GM10266 (cell line): ENCODE measurements around the gene CPNE1.
A peak's percentile ranks its signal among the peaks of the same experiment; 100 is the strongest.

Experiments used
- DNase-seq: peaks from one replicate; pipeline ENCODE4 v3.0.0; 2012; ENCODE audit errors: extremely low spot score
- TF ChIP-seq, protein P1 (sequence below): IDR thresholded peaks from 2 replicates; pipeline ENCODE4 v1.5.1; 2012; ENCODE audit warnings: mild to moderate bottlenecking, low read depth; ENCODE audit not compliant: control insufficient read depth, insufficient read depth; ENCODE audit errors: missing control alignments

The CPNE1 gene

DNA sequence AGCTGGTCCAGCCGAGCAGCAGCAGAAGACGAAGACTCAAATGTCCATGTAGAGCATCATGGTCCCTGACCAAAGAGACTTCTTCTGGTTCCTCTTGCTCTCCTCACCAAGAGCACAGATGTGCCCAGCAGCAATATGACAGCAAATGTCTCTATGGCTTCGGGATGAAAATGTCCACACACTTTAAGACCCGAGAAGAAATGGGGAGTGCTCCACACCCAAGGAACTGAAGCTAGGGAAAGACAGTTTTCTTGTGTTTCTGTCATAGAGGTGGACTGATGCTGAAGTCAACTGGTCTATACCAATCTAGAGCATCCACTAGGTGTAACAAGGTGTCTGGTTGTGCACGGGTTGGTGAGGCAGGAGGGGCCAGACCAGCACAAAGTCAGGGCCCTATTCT is 4.5 kb upstream of the CPNE1 start:
- TF ChIP-seq, protein P1, sequence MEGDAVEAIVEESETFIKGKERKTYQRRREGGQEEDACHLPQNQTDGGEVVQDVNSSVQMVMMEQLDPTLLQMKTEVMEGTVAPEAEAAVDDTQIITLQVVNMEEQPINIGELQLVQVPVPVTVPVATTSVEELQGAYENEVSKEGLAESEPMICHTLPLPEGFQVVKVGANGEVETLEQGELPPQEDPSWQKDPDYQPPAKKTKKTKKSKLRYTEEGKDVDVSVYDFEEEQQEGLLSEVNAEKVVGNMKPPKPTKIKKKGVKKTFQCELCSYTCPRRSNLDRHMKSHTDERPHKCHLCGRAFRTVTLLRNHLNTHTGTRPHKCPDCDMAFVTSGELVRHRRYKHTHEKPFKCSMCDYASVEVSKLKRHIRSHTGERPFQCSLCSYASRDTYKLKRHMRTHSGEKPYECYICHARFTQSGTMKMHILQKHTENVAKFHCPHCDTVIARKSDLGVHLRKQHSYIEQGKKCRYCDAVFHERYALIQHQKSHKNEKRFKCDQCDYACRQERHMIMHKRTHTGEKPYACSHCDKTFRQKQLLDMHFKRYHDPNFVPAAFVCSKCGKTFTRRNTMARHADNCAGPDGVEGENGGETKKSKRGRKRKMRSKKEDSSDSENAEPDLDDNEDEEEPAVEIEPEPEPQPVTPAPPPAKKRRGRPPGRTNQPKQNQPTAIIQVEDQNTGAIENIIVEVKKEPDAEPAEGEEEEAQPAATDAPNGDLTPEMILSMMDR: no peak
- DNase-seq: no peak

DNA sequence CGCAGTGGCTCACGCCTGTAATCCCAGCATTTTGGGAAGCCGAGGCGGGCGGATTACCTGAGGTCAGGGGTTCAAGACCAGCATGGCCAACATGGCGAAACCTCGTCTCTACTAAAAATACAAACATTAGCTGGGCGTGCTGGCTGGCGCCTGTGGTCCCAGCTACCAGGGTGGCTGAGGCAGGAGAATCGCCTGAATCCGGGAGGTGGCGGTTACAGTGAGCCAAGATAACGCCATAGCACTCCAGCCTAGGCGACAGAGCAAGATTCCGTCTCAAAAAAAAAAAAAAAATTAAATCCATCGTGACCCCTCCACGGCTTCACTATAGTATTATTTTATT is 1.2 kb upstream of the CPNE1 start:
- DNase-seq: no peak
- TF ChIP-seq, protein P1: no peak

DNA sequence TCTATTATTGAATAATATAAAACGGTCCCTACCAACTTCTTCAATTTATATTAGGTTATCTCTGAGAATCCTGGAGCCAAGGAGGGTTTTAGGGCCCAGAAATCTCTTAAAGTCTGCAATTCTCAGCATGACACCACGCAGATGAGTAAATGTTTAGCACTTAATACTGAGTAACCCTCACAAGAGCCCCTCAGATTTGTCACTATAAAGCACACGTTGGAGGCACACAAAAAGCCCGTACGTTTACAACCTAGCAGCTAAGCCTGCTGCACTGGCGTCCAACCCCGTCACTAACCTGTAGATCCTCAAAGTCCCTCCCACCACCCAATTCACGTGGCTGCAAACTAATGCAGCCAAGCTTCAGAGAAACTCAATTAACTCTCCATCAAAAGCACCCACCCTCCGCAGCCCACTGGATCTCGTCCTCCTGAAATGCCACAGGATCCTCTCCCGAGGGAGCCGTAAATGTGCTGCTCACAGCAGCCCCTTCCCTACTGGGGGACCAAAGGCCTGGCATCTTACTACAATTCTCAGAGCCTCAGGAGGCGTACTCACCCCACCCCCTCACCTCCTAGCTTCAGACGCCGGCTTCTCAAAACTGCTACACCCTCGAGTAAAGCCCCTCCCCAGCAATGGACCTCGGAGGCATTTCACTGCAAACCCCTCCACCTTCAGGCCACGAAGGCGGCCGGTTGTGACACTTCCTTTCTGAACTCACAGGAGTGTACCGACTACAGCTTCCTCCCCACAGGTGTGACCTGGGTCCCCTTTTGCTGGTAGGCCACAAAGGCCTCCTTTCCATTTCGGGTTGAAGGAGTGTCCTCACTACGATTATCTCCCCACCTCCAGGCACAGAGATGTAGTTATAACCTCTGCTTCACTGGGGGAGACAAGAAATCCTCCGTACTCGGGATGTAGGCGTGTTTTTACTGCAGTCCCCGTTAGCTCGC is 909 bp downstream of the CPNE1 start:
- peak; percentile 46 for DNase-seq
- TF ChIP-seq, protein P1: no peak

DNA sequence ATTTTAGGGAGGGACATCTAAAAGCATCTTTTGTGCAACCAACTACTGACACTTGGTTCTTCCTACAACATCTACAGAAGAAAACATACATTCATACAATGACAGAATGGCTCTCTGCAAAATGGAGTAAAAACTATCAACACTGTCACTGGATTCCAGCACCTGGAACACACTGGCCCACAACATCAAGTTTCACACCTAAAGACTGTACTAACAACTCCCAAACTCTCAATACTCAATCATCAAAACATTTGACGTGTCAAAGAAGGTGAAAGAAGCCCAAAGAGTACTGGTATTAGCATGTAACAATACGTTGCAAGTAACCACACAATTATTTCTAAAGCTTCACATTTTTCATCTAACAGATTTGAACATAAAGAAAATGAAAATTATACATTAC is 2.1 kb downstream of the CPNE1 start:
- no peak for DNase-seq
- TF ChIP-seq, protein P1: no peak

DNA sequence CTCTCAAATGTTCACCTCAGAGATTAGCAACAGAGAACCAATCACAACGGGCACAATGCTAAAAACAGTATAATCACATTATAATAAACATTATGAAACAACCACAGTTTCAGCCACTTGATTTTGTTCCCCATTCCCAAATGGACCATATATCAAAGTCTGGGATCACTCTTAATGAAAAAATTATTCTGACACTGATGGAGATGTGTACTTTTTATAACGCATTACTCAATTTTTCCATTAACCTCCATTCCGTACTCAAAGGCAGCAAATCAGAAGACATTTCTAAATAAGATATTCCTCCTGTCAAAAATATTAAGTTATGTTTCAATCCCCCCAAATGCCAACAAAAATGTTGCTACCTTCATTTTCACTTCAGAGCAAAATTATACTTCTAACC is 2.8 kb downstream of the CPNE1 start:
- TF ChIP-seq, protein P1: no peak
- no peak for DNase-seq

DNA sequence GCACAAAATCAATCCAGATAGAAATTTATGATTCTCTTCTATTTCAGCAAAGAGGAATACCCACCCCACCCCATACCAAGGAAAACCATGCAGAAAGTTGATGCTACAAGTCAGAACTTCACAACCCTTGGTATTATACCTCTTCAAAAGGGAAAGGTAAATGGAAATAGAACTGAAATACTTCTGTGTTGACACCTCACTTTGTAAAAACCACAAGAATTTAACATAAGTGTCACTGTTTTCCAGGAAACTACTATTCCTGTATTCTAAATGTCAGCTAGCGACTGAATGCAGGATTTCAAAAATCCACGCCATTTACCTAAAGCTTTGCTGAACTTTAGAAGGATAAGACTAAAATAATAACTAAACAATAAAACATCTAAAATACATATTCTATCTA is 3.6 kb downstream of the CPNE1 start:
- no peak for DNase-seq

More for the DNA sequence above, 3.6 kb downstream of the CPNE1 start:
- TF ChIP-seq, protein P1: no peak
